ENCODE results near the gene AFAP1L1.

GRCh38 chr5:149387081-149387631, 115.5 kb downstream of the AFAP1L1 start:
- no peak for TF ChIP-seq CTCF (IDR thresholded peaks at IDR 0.05; ENCODE audit: low read length)
- no peak for TF ChIP-seq EZH2 (optimal IDR thresholded peaks at IDR 0.05; ENCODE audit: low read depth, low read length)
- no peak for TF ChIP-seq EZH2phosphoT487 (IDR thresholded peaks at IDR 0.05; ENCODE audit: low read length)
